Lower leg skin (tissue), 3 donors: ENCODE data around the gene TNIK.

ENCODE experiments used
- POLR2A ChIP-seq, 2 donors: fragments of 450-650 bp; IDR thresholded peaks; one replicate each; pipeline ENCODE4 v1.6.1; 2016 to 2017; ENCODE audit warnings: antibody characterized with exemption in 2 of 2, mild to moderate bottlenecking in 1 of 2, moderate library complexity in 1 of 2
- TF ChIP-seq, protein P1 (sequence below), 3 donors: fragments of 450-650 bp; IDR thresholded peaks; one replicate each; pipeline ENCODE4 v1.5.1; 2016; ENCODE audit warnings: antibody characterized with exemption in 3 of 3, mild to moderate bottlenecking in 3 of 3, moderate library complexity in 2 of 3

GRCh38 chr3:171396048-171396447 is 64.2 kb downstream of the TNIK start:
- no peak for TF ChIP-seq POLR2A (IDR thresholded peaks at IDR 0.05)
- TF ChIP-seq, protein P1, sequence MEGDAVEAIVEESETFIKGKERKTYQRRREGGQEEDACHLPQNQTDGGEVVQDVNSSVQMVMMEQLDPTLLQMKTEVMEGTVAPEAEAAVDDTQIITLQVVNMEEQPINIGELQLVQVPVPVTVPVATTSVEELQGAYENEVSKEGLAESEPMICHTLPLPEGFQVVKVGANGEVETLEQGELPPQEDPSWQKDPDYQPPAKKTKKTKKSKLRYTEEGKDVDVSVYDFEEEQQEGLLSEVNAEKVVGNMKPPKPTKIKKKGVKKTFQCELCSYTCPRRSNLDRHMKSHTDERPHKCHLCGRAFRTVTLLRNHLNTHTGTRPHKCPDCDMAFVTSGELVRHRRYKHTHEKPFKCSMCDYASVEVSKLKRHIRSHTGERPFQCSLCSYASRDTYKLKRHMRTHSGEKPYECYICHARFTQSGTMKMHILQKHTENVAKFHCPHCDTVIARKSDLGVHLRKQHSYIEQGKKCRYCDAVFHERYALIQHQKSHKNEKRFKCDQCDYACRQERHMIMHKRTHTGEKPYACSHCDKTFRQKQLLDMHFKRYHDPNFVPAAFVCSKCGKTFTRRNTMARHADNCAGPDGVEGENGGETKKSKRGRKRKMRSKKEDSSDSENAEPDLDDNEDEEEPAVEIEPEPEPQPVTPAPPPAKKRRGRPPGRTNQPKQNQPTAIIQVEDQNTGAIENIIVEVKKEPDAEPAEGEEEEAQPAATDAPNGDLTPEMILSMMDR (IDR thresholded peaks at IDR 0.05): no peak
